Caco-2 (cell line): ENCODE results near the gene TBCK. TPM values are rescaled to one million over a fixed set of nuclear protein-coding genes. Genes with fewer than 3 reads are reported as not detected.

Source experiments
- BruUV-seq: library from RNA; stranded (reverse); fragments of 400-500 nt; replicated peaks from 2 replicates; lab custom pipeline; 2021; lab: Mats Ljungman, UMichigan
- CTCF ChIA-PET: fragments of 300-600 bp; sonication (Branson Sonifier 250); formaldehyde crosslinking; loops from one replicate; lab custom pipeline; 2022; ENCODE audit warnings: antibody characterized with exemption; lab: Charles Lee
- POLR2A ChIA-PET: fragments of 300-600 bp; sonication (Branson Sonifier 250); formaldehyde crosslinking; loops from one replicate; lab custom pipeline; 2022; ENCODE audit warnings: antibody characterized with exemption; lab: Charles Lee
- DNase-seq, 2 experiments: peaks; one replicate each; pipeline versions ENCODE4 v3.0.0 to v3.0.0-alpha.2; 2020 to 2022
- H3K27me3 ChIP-seq: replicated peaks from 2 replicates; pipeline ENCODE4 v1.6.0; 2011; ENCODE audit warnings: low read length; ENCODE audit not compliant: control insufficient read depth, insufficient read depth
- H3K36me3 ChIP-seq: 2 replicates; pipeline ENCODE4 v1.5.1; 2011; ENCODE audit warnings: low read length; ENCODE audit not compliant: control insufficient read depth, insufficient read depth
- H3K4me1 ChIP-seq: fragments of 250-450 bp; sonication (Bioruptor Pico); 2 replicates; pipeline ENCODE4 v1.5.1; 2020; ENCODE audit warnings: mild to moderate bottlenecking
- H3K4me3 ChIP-seq: 2 replicates; pipeline ENCODE4 v1.5.1; 2011; ENCODE audit warnings: low read depth, mild to moderate bottlenecking, control low read depth, low read length
- H3K9me3 ChIP-seq: fragments of 250-450 bp; sonication (Bioruptor Pico); 2 replicates; pipeline ENCODE4 v1.5.1; 2020; ENCODE audit warnings: mild to moderate bottlenecking, moderate library complexity
- H3K27ac Mint-ChIP-seq: one replicate; pipeline ENCODE4 v1.8.0; 2022; ENCODE audit warnings: mixed read lengths; ENCODE audit not compliant: unreplicated experiment
- H3K27me3 Mint-ChIP-seq: one replicate; pipeline ENCODE4 v1.8.0; 2022; ENCODE audit warnings: mixed read lengths; ENCODE audit not compliant: insufficient read depth, unreplicated experiment
- H3K36me3 Mint-ChIP-seq: one replicate; pipeline ENCODE4 v1.8.0; 2022; ENCODE audit warnings: mild to moderate bottlenecking, mixed read lengths; ENCODE audit not compliant: insufficient read depth, unreplicated experiment
- H3K4me1 Mint-ChIP-seq: one replicate; pipeline ENCODE4 v1.8.0; 2022; ENCODE audit warnings: low read depth, mixed read lengths; ENCODE audit not compliant: unreplicated experiment
- H3K4me3 Mint-ChIP-seq: one replicate; pipeline ENCODE4 v1.8.0; 2022; ENCODE audit warnings: mild to moderate bottlenecking, moderate library complexity, mixed read lengths; ENCODE audit not compliant: unreplicated experiment
- H3K9me3 Mint-ChIP-seq: one replicate; pipeline ENCODE4 v1.8.0; 2022; ENCODE audit warnings: mixed read lengths; ENCODE audit not compliant: unreplicated experiment
- intact Hi-C: fragments of 100-400 bp; cut with micrococcal nuclease; formaldehyde crosslinking; loops from one replicate; pipeline ENCODE4 v1.10.0; 2022; ENCODE audit not compliant: unreplicated experiment
- total RNA-seq: library from RNA; stranded (reverse); gene quantifications from 2 replicates; pipeline ENCODE4 v1.2.3, GENCODE V29; 2022
- TF ChIP-seq, protein P1 (sequence below), 2 experiments: fragments of 200-600 bp in 1 of 2; IDR thresholded peaks; 1 replicate in 1 of 2; 2 replicates in 1 of 2; pipeline versions ENCODE4 v1.5.1 to v1.8.0; 2011 to 2022; ENCODE audit warnings: antibody characterized with exemption in 1 of 2, control low read depth in 1 of 2, inconsistent platforms in 1 of 2, low read depth in 1 of 2, low read length in 1 of 2, mild to moderate bottlenecking in 1 of 2, moderate library complexity in 1 of 2; ENCODE audit not compliant: insufficient read depth in 1 of 2, severe bottlenecking in 1 of 2, unreplicated experiment in 1 of 2

The TBCK gene
- total RNA-seq, 1 experiment from 2014 or later, result 51.1 TPM

DNA sequence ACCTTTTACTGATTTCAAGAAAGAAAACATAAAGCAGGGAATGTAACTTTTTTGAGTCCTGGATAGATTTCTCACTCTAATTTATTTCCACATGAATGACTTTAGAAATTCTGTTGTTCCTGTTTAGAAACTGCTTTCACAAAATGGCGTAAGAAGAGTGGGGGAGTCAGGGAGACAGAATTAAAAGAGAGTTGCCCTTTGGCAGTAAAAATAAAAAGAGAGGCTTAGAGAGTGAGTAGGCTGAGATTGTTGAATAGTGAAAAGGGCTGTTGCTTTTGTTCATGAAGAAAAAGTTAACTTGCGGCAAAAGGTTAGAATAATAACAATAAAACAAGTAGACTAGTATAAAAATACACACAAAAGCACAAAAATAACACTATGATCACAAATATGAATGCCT lies 166.1 kb downstream of the TBCK start:
- no peaks in the 10 kb centered on the region for H3K9me3 ChIP-seq
- H3K9me3 Mint-ChIP-seq, result peaks cover 58% of the 10 kb centered on the region
- POLR2A ChIA-PET, result no interaction called here
- no peaks in the 10 kb centered on the region for H3K27me3 Mint-ChIP-seq
- CTCF ChIA-PET, result no interaction called here
- no peaks in the 10 kb centered on the region for H3K36me3 ChIP-seq
- H3K27me3 ChIP-seq, result no peaks in the 10 kb centered on the region
- intact Hi-C loops, result no loop called here
- H3K4me1 Mint-ChIP-seq, result no peaks in the 10 kb centered on the region
- DNase-seq, result no peak
- H3K4me3 Mint-ChIP-seq, result no peak overlapping the region
- no peaks in the 10 kb centered on the region for H3K36me3 Mint-ChIP-seq
- H3K27ac Mint-ChIP-seq, result no peak overlapping the region
- H3K4me1 ChIP-seq, result no peaks in the 10 kb centered on the region
- TF ChIP-seq, protein P1, sequence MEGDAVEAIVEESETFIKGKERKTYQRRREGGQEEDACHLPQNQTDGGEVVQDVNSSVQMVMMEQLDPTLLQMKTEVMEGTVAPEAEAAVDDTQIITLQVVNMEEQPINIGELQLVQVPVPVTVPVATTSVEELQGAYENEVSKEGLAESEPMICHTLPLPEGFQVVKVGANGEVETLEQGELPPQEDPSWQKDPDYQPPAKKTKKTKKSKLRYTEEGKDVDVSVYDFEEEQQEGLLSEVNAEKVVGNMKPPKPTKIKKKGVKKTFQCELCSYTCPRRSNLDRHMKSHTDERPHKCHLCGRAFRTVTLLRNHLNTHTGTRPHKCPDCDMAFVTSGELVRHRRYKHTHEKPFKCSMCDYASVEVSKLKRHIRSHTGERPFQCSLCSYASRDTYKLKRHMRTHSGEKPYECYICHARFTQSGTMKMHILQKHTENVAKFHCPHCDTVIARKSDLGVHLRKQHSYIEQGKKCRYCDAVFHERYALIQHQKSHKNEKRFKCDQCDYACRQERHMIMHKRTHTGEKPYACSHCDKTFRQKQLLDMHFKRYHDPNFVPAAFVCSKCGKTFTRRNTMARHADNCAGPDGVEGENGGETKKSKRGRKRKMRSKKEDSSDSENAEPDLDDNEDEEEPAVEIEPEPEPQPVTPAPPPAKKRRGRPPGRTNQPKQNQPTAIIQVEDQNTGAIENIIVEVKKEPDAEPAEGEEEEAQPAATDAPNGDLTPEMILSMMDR (IDR thresholded peaks at IDR 0.05; ENCODE audit: insufficient read depth in 1 of 2, low read depth in 1 of 2, low read length in 1 of 2, severe bottlenecking in 1 of 2, unreplicated experiment in 1 of 2), result no peak
- BruUV-seq, result no TSS peak
- H3K4me3 ChIP-seq, result no peak overlapping the region

DNA sequence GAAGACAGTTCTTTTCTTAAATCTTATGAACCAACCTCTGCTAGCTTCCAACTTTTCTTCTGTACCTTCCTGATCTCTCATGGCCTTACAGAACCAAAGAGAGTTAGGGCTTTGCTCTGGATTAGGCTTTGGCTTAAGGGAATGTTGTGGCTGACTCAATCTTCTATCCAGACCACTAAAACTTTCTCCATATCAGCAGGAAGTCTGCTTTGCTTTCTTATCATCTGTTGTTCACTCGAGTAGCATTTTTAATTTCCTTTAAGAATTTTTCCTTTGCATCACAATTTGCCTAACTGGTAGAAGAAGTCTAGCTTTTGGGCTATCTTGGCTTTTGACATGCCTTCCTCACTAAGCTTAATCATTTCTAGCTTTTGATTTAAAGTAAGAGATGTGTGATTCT lies 167.0 kb downstream of the TBCK start:
- Mint-ChIP-seq H3K9me3 (peaks cover 52% of the 10 kb centered on the region), H3K27me3 (no peaks in the 10 kb centered on the region), H3K27ac (no peak overlapping the region), H3K4me3 (no peak overlapping the region), H3K4me1 (no peaks in the 10 kb centered on the region), H3K36me3 (no peaks in the 10 kb centered on the region)
- CTCF ChIA-PET, result no interaction called here
- H3K4me3 ChIP-seq, result no peak overlapping the region
- POLR2A ChIA-PET, result no interaction called here
- no peaks in the 10 kb centered on the region for H3K27me3 ChIP-seq
- intact Hi-C loops, result no loop called here
- no peaks in the 10 kb centered on the region for H3K36me3 ChIP-seq
- H3K4me1 ChIP-seq, result no peaks in the 10 kb centered on the region
- no peaks in the 10 kb centered on the region for H3K9me3 ChIP-seq
- no peak for DNase-seq
- BruUV-seq, result no TSS peak
- TF ChIP-seq, protein P1 (IDR thresholded peaks at IDR 0.05; ENCODE audit: insufficient read depth in 1 of 2, low read depth in 1 of 2, low read length in 1 of 2, severe bottlenecking in 1 of 2, unreplicated experiment in 1 of 2), result no peak

DNA sequence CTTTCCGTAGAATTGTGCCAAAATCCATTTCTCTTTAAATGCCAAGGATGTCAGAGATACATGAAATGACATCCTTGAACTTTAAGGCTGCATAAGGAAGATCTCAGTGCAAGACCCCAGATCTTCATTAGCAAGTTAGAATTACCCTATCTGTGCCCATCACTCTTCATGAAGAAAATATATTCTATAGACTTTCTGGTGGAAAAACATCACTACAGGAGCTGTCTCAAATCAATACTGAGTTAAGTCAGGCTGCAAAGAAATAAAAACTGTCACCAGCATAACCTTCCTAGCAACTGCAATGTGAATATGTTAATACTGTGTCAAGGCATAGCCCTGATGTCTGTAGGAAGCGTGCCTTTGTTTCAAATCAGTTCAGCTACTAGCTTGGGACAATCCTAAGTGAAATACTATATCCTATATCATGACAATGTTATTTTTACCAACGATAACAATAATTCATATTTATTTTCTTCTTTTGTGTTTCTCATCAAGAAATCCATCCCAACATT lies 173.3 kb downstream of the TBCK start:
- no peak overlapping the region for H3K4me3 Mint-ChIP-seq
- TF ChIP-seq, protein P1 (IDR thresholded peaks at IDR 0.05; ENCODE audit: insufficient read depth in 1 of 2, low read depth in 1 of 2, low read length in 1 of 2, severe bottlenecking in 1 of 2, unreplicated experiment in 1 of 2), result no peak
- Histone ChIP-seq H3K36me3 (no peaks in the 10 kb centered on the region), H3K27me3 (no peaks in the 10 kb centered on the region), H3K4me1 (no peaks in the 10 kb centered on the region), H3K9me3 (no peaks in the 10 kb centered on the region), H3K4me3 (no peak overlapping the region)
- H3K36me3 Mint-ChIP-seq, result no peaks in the 10 kb centered on the region
- DNase-seq, result no peak
- no TSS peak for BruUV-seq
- H3K27me3 Mint-ChIP-seq, result no peaks in the 10 kb centered on the region
- ChIA-PET CTCF (no interaction called here), POLR2A (no interaction called here)
- no peaks in the 10 kb centered on the region for H3K4me1 Mint-ChIP-seq
- intact Hi-C loops, result no loop called here
- peaks cover 20% of the 10 kb centered on the region for H3K9me3 Mint-ChIP-seq
- H3K27ac Mint-ChIP-seq, result no peak overlapping the region
